COLO829 (cell line): Measurements from ENCODE around the gene ATP8A2.
"Not testable (repeated sequence)": the region's sequence is repeated elsewhere in the genome, so short reads cannot be mapped to it uniquely, and the experiment has no call there.

Experiments used
- DNase-seq: peaks from one replicate; pipeline ENCODE4 v3.0.0; 2012; ENCODE audit warnings: low spot score

ATP8A2 gene

GRCh38 chr13:25923217-25924085 lies 551.7 kb downstream of the ATP8A2 start:
- DNase-seq = no peak

GRCh38 chr13:25927363-25927762 lies 555.6 kb downstream of the ATP8A2 start:
- no peak for DNase-seq

GRCh38 chr13:25927932-25928331 lies 556.2 kb downstream of the ATP8A2 start:
- no peak for DNase-seq

- DNase-seq = no peak
Observed at GRCh38 chr13:25928941-25929505, 557.2 kb downstream of the ATP8A2 start.

GRCh38 chr13:25929816-25930215 lies 558.0 kb downstream of the ATP8A2 start:
- no peak for DNase-seq

GRCh38 chr13:25930653-25931052 lies 558.9 kb downstream of the ATP8A2 start:
- no peak for DNase-seq

GRCh38 chr13:25932365-25932764 lies 560.6 kb downstream of the ATP8A2 start:
- DNase-seq = no peak

GRCh38 chr13:25933520-25933919 lies 561.7 kb downstream of the ATP8A2 start:
- DNase-seq = no peak

GRCh38 chr13:25934127-25934526 lies 562.4 kb downstream of the ATP8A2 start:
- DNase-seq = no peak

- no peak for DNase-seq
Observed at GRCh38 chr13:25939961-25940687, 568.4 kb downstream of the ATP8A2 start.

- DNase-seq = no peak
Observed at GRCh38 chr13:25943081-25943480, 571.3 kb downstream of the ATP8A2 start.

- no peak for DNase-seq
Observed at GRCh38 chr13:25943658-25944057, 571.9 kb downstream of the ATP8A2 start.

GRCh38 chr13:25945596-25945995 lies 573.8 kb downstream of the ATP8A2 start:
- no peak for DNase-seq

- DNase-seq = no peak
Observed at GRCh38 chr13:25946321-25946720, 574.5 kb downstream of the ATP8A2 start.

GRCh38 chr13:25948910-25949309 lies 577.1 kb downstream of the ATP8A2 start:
- DNase-seq = no peak

- no peak for DNase-seq
Observed at GRCh38 chr13:25951831-25952230, 580.1 kb downstream of the ATP8A2 start.

GRCh38 chr13:25954080-25954479 lies 582.3 kb downstream of the ATP8A2 start:
- not testable (repeated sequence) for DNase-seq

GRCh38 chr13:25954943-25955342 lies 583.2 kb downstream of the ATP8A2 start:
- not testable (repeated sequence) for DNase-seq

- DNase-seq = no peak
Observed at GRCh38 chr13:25958986-25959385, 587.2 kb downstream of the ATP8A2 start.

- DNase-seq = no peak
Observed at GRCh38 chr13:25961294-25961693, 589.5 kb downstream of the ATP8A2 start.

GRCh38 chr13:25963674-25964073 lies 591.9 kb downstream of the ATP8A2 start:
- DNase-seq = peak; percentile 74

- DNase-seq = no peak
Observed at GRCh38 chr13:25965596-25965995, 593.8 kb downstream of the ATP8A2 start.

- DNase-seq = no peak
Observed at GRCh38 chr13:25966086-25966485, 594.3 kb downstream of the ATP8A2 start.
